Liver (tissue), 9 donors: Measurements from ENCODE around the gene LRRC49. TPM values are rescaled to one million over a fixed set of nuclear protein-coding genes. Genes with fewer than 3 reads are reported as not detected.

Source experiments
- DNase-seq: peaks from one replicate; pipeline ENCODE4 v3.0.0-alpha.2; 2017; ENCODE audit warnings: low spot score
- H3K27ac ChIP-seq, 2 donors: one replicate each; pipeline ENCODE4 v1.7.0; 2013; ENCODE audit warnings: inconsistent platforms in 2 of 2, low read length in 2 of 2, control low read depth in 1 of 2, low read depth in 1 of 2, mild to moderate bottlenecking in 1 of 2
- H3K27me3 ChIP-seq, 4 donors: one replicate each; pipeline versions ENCODE4 v1.6.1 to v1.7.0; 2013; ENCODE audit warnings: low read length in 3 of 4, inconsistent platforms in 1 of 4, mild to moderate bottlenecking in 1 of 4, moderate library complexity in 1 of 4; ENCODE audit not compliant: control insufficient read depth in 4 of 4, insufficient read depth in 4 of 4
- H3K36me3 ChIP-seq, 4 donors: one replicate each; pipeline versions ENCODE4 v1.6.1 to v1.7.0; 2013; ENCODE audit warnings: low read length in 3 of 4, mild to moderate bottlenecking in 3 of 4, low read depth in 1 of 4, moderate library complexity in 1 of 4; ENCODE audit not compliant: control insufficient read depth in 4 of 4, insufficient read depth in 3 of 4
- H3K4me1 ChIP-seq, 4 donors: one replicate each; pipeline versions ENCODE4 v1.6.1 to v1.7.0; 2013; ENCODE audit warnings: low read length in 3 of 4, mild to moderate bottlenecking in 3 of 4, moderate library complexity in 1 of 4; ENCODE audit not compliant: control insufficient read depth in 4 of 4, insufficient read depth in 4 of 4
- H3K4me3 ChIP-seq, 3 donors: one replicate each; pipeline versions ENCODE4 v1.6.1 to v1.7.0; 2013; ENCODE audit warnings: low read length in 3 of 3, control low read depth in 1 of 3, low read depth in 1 of 3, mild to moderate bottlenecking in 1 of 3
- H3K9ac ChIP-seq, 2 donors: one replicate each; pipeline ENCODE4 v1.7.0; 2013; ENCODE audit warnings: low read length in 2 of 2, mild to moderate bottlenecking in 2 of 2, moderate library complexity in 2 of 2, control low read depth in 1 of 2, low read depth in 1 of 2
- H3K9me3 ChIP-seq, 4 donors: one replicate each; pipeline versions ENCODE4 v1.6.1 to v1.7.0; 2013; ENCODE audit warnings: low read length in 3 of 4; ENCODE audit not compliant: control insufficient read depth in 4 of 4
- ATF3 ChIP-seq: IDR thresholded peaks from 2 replicates; pipeline ENCODE4 v1.6.1; 2016; ENCODE audit warnings: antibody characterized with exemption
- CTCF ChIP-seq: fragments of 150-350 bp; IDR thresholded peaks from 2 replicates; pipeline ENCODE4 v1.5.1; 2017; ENCODE audit warnings: improper control_type of control experiment, low read depth, low read length; ENCODE audit not compliant: missing input control
- EGR1 ChIP-seq, 2 donors: IDR thresholded peaks; 2 replicates each; pipeline ENCODE4 v1.6.1; 2016 to 2018; ENCODE audit warnings: antibody characterized with exemption in 2 of 2, low read depth in 2 of 2
- FOXA1 ChIP-seq: IDR thresholded peaks from 2 replicates; pipeline ENCODE4 v1.6.1; 2016; ENCODE audit warnings: antibody characterized with exemption
- FOXA2 ChIP-seq: IDR thresholded peaks from 2 replicates; pipeline ENCODE4 v1.6.1; 2016; ENCODE audit warnings: antibody characterized with exemption
- GABPA ChIP-seq, 2 donors: IDR thresholded peaks in 1 of 2; conservative IDR thresholded peaks in 1 of 2; 2 replicates each; pipeline ENCODE4 v1.6.1; 2016; ENCODE audit warnings: antibody characterized with exemption in 2 of 2, mild to moderate bottlenecking in 1 of 2, moderate library complexity in 1 of 2
- JUND ChIP-seq, 2 donors: IDR thresholded peaks; 2 replicates each; pipeline ENCODE4 v1.6.1; 2016; ENCODE audit warnings: antibody characterized with exemption in 2 of 2
- NR2F2 ChIP-seq: IDR thresholded peaks from 2 replicates; pipeline ENCODE4 v1.6.1; 2016; ENCODE audit warnings: antibody characterized with exemption
- RAD21 ChIP-seq, 2 donors: IDR thresholded peaks; 2 replicates each; pipeline ENCODE4 v1.6.1; 2016; ENCODE audit warnings: antibody characterized with exemption in 2 of 2, mild to moderate bottlenecking in 2 of 2
- REST ChIP-seq: IDR thresholded peaks from 2 replicates; pipeline ENCODE4 v1.6.1; 2016; ENCODE audit warnings: antibody characterized with exemption, mild to moderate bottlenecking
- RXRA ChIP-seq, 2 donors: IDR thresholded peaks; 2 replicates each; pipeline ENCODE4 v1.6.1; 2017 to 2018; ENCODE audit warnings: antibody characterized with exemption in 2 of 2, mild to moderate bottlenecking in 1 of 2
- SP1 ChIP-seq: IDR thresholded peaks from 2 replicates; pipeline ENCODE4 v1.6.1; 2018; ENCODE audit warnings: antibody characterized with exemption, mild to moderate bottlenecking
- TAF1 ChIP-seq: conservative IDR thresholded peaks from 2 replicates; pipeline ENCODE4 v1.6.1; 2016; ENCODE audit warnings: antibody characterized with exemption, mild to moderate bottlenecking
- YY1 ChIP-seq: IDR thresholded peaks from 2 replicates; pipeline ENCODE4 v1.6.1; 2016; ENCODE audit warnings: antibody characterized with exemption, mild to moderate bottlenecking
- ZBTB33 ChIP-seq: IDR thresholded peaks from 2 replicates; pipeline ENCODE4 v1.6.1; 2016; ENCODE audit warnings: antibody characterized with exemption
- WGBS: extraction: QIAGEN DNeasy Blood & Tissue Kit; methylation state at CpG from one replicate; pipeline ENCODE4 v1.1.7; 2013; 5-methylcytosine and 5-hydroxymethylcytosine counted together
- polyA plus RNA-seq, 2 donors: library from polyadenylated mRNA; stranded (reverse) in 1 of 2; unstranded in 1 of 2; fragments of 200-250 nt in 1 of 2; fragments of >200 nt in 1 of 2; fragmentation: Nextera tagmentation in 1 of 2; extraction: Ambion mirVana in 1 of 2; gene quantifications; one replicate each; pipeline versions ENCODE4 v1.2.1 to v1.2.3, GENCODE V29; 2013 to 2015
- total RNA-seq, 2 donors: library from RNA; depleted of rRNA; stranded (reverse); fragments of >200 nt; gene quantifications; one replicate each; pipeline ENCODE4 v1.2.3, GENCODE V29; 2014
- donor health status: healthy.
- donor health status: healthy.
- donor health status: healthy.
- donor health status: healthy.
- donor health status: healthy.

Gene LRRC49
- total and polyA plus RNA-seq, 4 donors: 0.20 to 1.1 (median 0.31) TPM

GRCh38 chr15:71096676-71097075 is 204.1 kb downstream of the LRRC49 start:
- no peaks in the 10 kb centered on the region for H3K36me3 ChIP-seq
- no peaks in the 10 kb centered on the region for H3K4me1 ChIP-seq
- 65% methylated on average over 3 of the region's 3 CpGs for WGBS
- H3K9ac ChIP-seq: no peak overlapping the region
- no peaks in the 10 kb centered on the region for H3K9me3 ChIP-seq
- TF ChIP-seq ZBTB33: no peak
- no peak for TF ChIP-seq FOXA1
- TF ChIP-seq JUND (IDR thresholded peaks at IDR 0.05): no peak
- no peak for TF ChIP-seq SP1
- TF ChIP-seq CTCF: no peak
- TF ChIP-seq EGR1 (IDR thresholded peaks at IDR 0.05; ENCODE audit: low read depth in 2 of 2): no peak
- no peak for TF ChIP-seq FOXA2
- TF ChIP-seq ATF3: no peak
- TF ChIP-seq NR2F2: no peak
- peaks cover 0 to 2% (median 0%) of the 10 kb centered on the region in 4 donors for H3K27me3 ChIP-seq
- H3K27ac ChIP-seq: no peak overlapping the region
- no peak overlapping the region for H3K4me3 ChIP-seq
- DNase-seq: no peak

GRCh38 chr15:71097890-71098289 is 205.3 kb downstream of the LRRC49 start:
- no peaks in the 10 kb centered on the region for H3K36me3 ChIP-seq
- 91% methylated on average over 4 of the region's 4 CpGs for WGBS
- no peak overlapping the region for H3K27ac ChIP-seq
- DNase-seq: no peak
- TF ChIP-seq RXRA (IDR thresholded peaks at IDR 0.05): no peak
- TF ChIP-seq GABPA (IDR thresholded peaks at IDR 0.05 in 1 of 2, conservative IDR thresholded peaks at IDR 0.05 in 1 of 2): no peak
- no peak for TF ChIP-seq REST
- TF ChIP-seq FOXA2: no peak
- TF ChIP-seq TAF1: no peak
- TF ChIP-seq CTCF: no peak
- no peak for TF ChIP-seq RAD21 (IDR thresholded peaks at IDR 0.05)
- no peak for TF ChIP-seq SP1
- TF ChIP-seq YY1: no peak
- no peak overlapping the region for H3K4me3 ChIP-seq
- H3K27me3 ChIP-seq: peaks cover 0 to 2% (median 0%) of the 10 kb centered on the region in 4 donors
- H3K9me3 ChIP-seq: no peaks in the 10 kb centered on the region
- no peak overlapping the region for H3K9ac ChIP-seq
- no peaks in the 10 kb centered on the region for H3K4me1 ChIP-seq
